Duodenal mucosa (tissue), 2 donors: ENCODE data around the gene A4GALT.

Experiments used
- H3K27ac ChIP-seq: one replicate; pipeline ENCODE4 v1.7.0; 2013; ENCODE audit warnings: low read depth, low read length
- H3K27me3 ChIP-seq, 2 donors: one replicate each; pipeline ENCODE4 v1.7.0; 2013; ENCODE audit warnings: low read length in 2 of 2, control low read depth in 1 of 2; ENCODE audit not compliant: insufficient read depth in 2 of 2, control insufficient read depth in 1 of 2
- H3K36me3 ChIP-seq, 2 donors: one replicate each; pipeline ENCODE4 v1.7.0; 2013; ENCODE audit warnings: low read length in 2 of 2, control low read depth in 1 of 2; ENCODE audit not compliant: insufficient read depth in 2 of 2, control insufficient read depth in 1 of 2
- H3K4me1 ChIP-seq, 2 donors: one replicate each; pipeline ENCODE4 v1.7.0; 2013; ENCODE audit warnings: low read length in 2 of 2, control low read depth in 1 of 2; ENCODE audit not compliant: insufficient read depth in 2 of 2, control insufficient read depth in 1 of 2
- H3K4me3 ChIP-seq, 2 donors: one replicate each; pipeline ENCODE4 v1.7.0; 2013; ENCODE audit warnings: low read length in 2 of 2, low read depth in 1 of 2
- H3K9ac ChIP-seq, 2 donors: one replicate each; pipeline ENCODE4 v1.7.0; 2013; ENCODE audit warnings: low read length in 2 of 2, low read depth in 1 of 2
- H3K9me3 ChIP-seq, 2 donors: one replicate each; pipeline ENCODE4 v1.7.0; 2013; ENCODE audit warnings: low read length in 2 of 2, control low read depth in 1 of 2; ENCODE audit not compliant: control insufficient read depth in 1 of 2

A4GALT gene

GRCh38 chr22:42719133-42719532 is 1.5 kb downstream of the A4GALT start:
- Histone ChIP-seq H3K36me3 (no peaks in the 10 kb centered on the region), H3K9ac (no peak overlapping the region), H3K4me1 (peaks cover 11 to 27% of the 10 kb centered on the region in 2 donors), H3K27ac (no peak overlapping the region), H3K27me3 (peaks cover 31% of the 10 kb centered on the region in 2 donors), H3K9me3 (no peaks in the 10 kb centered on the region), H3K4me3 (no peak overlapping the region)

GRCh38 chr22:42717197-42717928 is 3.3 kb downstream of the A4GALT start:
- Histone ChIP-seq H3K4me1 (peaks cover 11 to 27% of the 10 kb centered on the region in 2 donors), H3K36me3 (no peaks in the 10 kb centered on the region), H3K9ac (no peak overlapping the region), H3K9me3 (no peaks in the 10 kb centered on the region), H3K4me3 (no peak overlapping the region), H3K27me3 (peaks cover 26 to 31% of the 10 kb centered on the region in 2 donors), H3K27ac (no peak overlapping the region)

GRCh38 chr22:42716649-42717127 is 4.0 kb downstream of the A4GALT start:
- H3K27me3 ChIP-seq: peaks cover 25 to 29% of the 10 kb centered on the region in 2 donors
- no peaks in the 10 kb centered on the region for H3K36me3 ChIP-seq
- peaks cover 11 to 27% of the 10 kb centered on the region in 2 donors for H3K4me1 ChIP-seq
- H3K27ac ChIP-seq: no peak overlapping the region
- H3K9ac ChIP-seq: no peak overlapping the region
- H3K9me3 ChIP-seq: no peaks in the 10 kb centered on the region
- H3K4me3 ChIP-seq: no peak overlapping the region

GRCh38 chr22:42716221-42716620 is 4.4 kb downstream of the A4GALT start:
- H3K27me3 ChIP-seq: peaks cover 21 to 24% of the 10 kb centered on the region in 2 donors
- H3K27ac ChIP-seq: no peak overlapping the region
- H3K9me3 ChIP-seq: no peaks in the 10 kb centered on the region
- peaks cover 11 to 27% of the 10 kb centered on the region in 2 donors for H3K4me1 ChIP-seq
- H3K36me3 ChIP-seq: no peaks in the 10 kb centered on the region
- H3K4me3 ChIP-seq: no peak overlapping the region
- no peak overlapping the region for H3K9ac ChIP-seq

GRCh38 chr22:42714768-42715390 is 5.8 kb downstream of the A4GALT start:
- Histone ChIP-seq H3K27me3 (peaks cover 13 to 17% of the 10 kb centered on the region in 2 donors), H3K4me3 (no peak overlapping the region), H3K9ac (no peak overlapping the region), H3K36me3 (no peaks in the 10 kb centered on the region), H3K27ac (no peak overlapping the region), H3K9me3 (peaks cover 0 to 2% of the 10 kb centered on the region in 2 donors), H3K4me1 (peaks cover 11 to 19% of the 10 kb centered on the region in 2 donors)

GRCh38 chr22:42714308-42714707 is 6.4 kb downstream of the A4GALT start:
- Histone ChIP-seq H3K4me3 (no peak overlapping the region), H3K27me3 (peaks cover 7 to 11% of the 10 kb centered on the region in 2 donors), H3K36me3 (no peaks in the 10 kb centered on the region), H3K9me3 (peaks cover 4% of the 10 kb centered on the region in 2 donors), H3K9ac (no peak overlapping the region), H3K4me1 (peaks cover 11 to 17% of the 10 kb centered on the region in 2 donors), H3K27ac (no peak overlapping the region)

GRCh38 chr22:42711895-42712837 is 8.5 kb downstream of the A4GALT start:
- Histone ChIP-seq H3K4me3 (no peak overlapping the region), H3K27me3 (no peaks in the 10 kb centered on the region), H3K4me1 (peaks cover 4 to 11% of the 10 kb centered on the region in 2 donors), H3K27ac (no peak overlapping the region), H3K9ac (no peak overlapping the region), H3K36me3 (no peaks in the 10 kb centered on the region), H3K9me3 (peaks cover 4% of the 10 kb centered on the region in 2 donors)

- Histone ChIP-seq H3K9ac (no peak overlapping the region), H3K27me3 (no peaks in the 10 kb centered on the region), H3K36me3 (no peaks in the 10 kb centered on the region), H3K27ac (no peak overlapping the region), H3K9me3 (peaks cover 4% of the 10 kb centered on the region in 2 donors), H3K4me3 (no peak overlapping the region), H3K4me1 (peaks cover 0 to 3% of the 10 kb centered on the region in 2 donors)
Measured at GRCh38 chr22:42711281-42711731, 9.4 kb downstream of the A4GALT start.

GRCh38 chr22:42708417-42708816 is 12.3 kb downstream of the A4GALT start:
- Histone ChIP-seq H3K36me3 (no peaks in the 10 kb centered on the region), H3K27ac (no peak overlapping the region), H3K9me3 (peaks cover 4% of the 10 kb centered on the region in 2 donors), H3K4me3 (no peak overlapping the region), H3K9ac (no peak overlapping the region), H3K4me1 (no peaks in the 10 kb centered on the region), H3K27me3 (no peaks in the 10 kb centered on the region)
